ENCODE measurements around the gene KCNJ10.

DNA sequence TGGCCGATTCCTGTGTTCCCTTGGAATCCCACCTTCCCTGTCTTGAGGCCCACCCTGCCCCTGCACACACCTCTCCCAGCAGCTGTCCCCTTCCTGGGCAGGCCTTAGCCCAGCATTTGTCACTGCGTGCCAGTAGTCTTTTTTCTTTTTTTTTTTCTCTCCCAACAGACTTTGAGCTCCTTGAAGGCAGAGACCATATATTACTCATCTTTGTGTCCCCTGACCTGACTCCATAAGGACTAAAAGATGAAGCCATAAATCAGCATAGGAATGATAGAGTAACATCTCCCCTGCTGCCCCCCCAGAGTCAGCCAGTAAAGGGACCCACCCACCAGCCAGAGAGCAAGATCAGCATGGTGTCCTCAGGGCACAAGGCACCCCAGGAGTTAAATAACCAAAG, 65.5 kb downstream of the KCNJ10 start:
- TF ChIP-seq, protein P1, sequence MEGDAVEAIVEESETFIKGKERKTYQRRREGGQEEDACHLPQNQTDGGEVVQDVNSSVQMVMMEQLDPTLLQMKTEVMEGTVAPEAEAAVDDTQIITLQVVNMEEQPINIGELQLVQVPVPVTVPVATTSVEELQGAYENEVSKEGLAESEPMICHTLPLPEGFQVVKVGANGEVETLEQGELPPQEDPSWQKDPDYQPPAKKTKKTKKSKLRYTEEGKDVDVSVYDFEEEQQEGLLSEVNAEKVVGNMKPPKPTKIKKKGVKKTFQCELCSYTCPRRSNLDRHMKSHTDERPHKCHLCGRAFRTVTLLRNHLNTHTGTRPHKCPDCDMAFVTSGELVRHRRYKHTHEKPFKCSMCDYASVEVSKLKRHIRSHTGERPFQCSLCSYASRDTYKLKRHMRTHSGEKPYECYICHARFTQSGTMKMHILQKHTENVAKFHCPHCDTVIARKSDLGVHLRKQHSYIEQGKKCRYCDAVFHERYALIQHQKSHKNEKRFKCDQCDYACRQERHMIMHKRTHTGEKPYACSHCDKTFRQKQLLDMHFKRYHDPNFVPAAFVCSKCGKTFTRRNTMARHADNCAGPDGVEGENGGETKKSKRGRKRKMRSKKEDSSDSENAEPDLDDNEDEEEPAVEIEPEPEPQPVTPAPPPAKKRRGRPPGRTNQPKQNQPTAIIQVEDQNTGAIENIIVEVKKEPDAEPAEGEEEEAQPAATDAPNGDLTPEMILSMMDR (IDR thresholded peaks at IDR 0.05) = no peak
- TF ChIP-seq POLR2A (IDR thresholded peaks at IDR 0.05) = no peak

Data from right lobe of liver (tissue), 4 donors.